Dedifferentiated amniotic fluid mesenchymal stem cell (primary cell): ENCODE data around the gene SIRPB2.
"Not testable (repeated sequence)": the region's sequence is repeated elsewhere in the genome, so short reads cannot be mapped to it uniquely, and the experiment has no call there.

ENCODE experiments used
- DNase-seq: peaks from one replicate; pipeline ENCODE4 v3.0.0-alpha.2; 2016; ENCODE audit errors: extremely low spot score

Gene SIRPB2

GRCh38 chr20:1499528-1500420 lies 8.6 kb upstream of the SIRPB2 start:
- no peak for DNase-seq

- not testable (repeated sequence) for DNase-seq
These were observed 6.2 kb upstream of the SIRPB2 start for GRCh38 chr20:1497371-1497770.

- no peak for DNase-seq
These were observed 5.7 kb upstream of the SIRPB2 start for GRCh38 chr20:1496930-1497329.

GRCh38 chr20:1494436-1494835 lies 3.2 kb upstream of the SIRPB2 start:
- no peak for DNase-seq

GRCh38 chr20:1493536-1493935 lies 2.3 kb upstream of the SIRPB2 start:
- no peak for DNase-seq

- DNase-seq = no peak
These were observed 831 bp upstream of the SIRPB2 start for GRCh38 chr20:1491860-1492642.

GRCh38 chr20:1490643-1491195 lies 501 bp downstream of the SIRPB2 start:
- DNase-seq = no peak

GRCh38 chr20:1489764-1490436 lies 1.3 kb downstream of the SIRPB2 start:
- peak; percentile 73 for DNase-seq

- no peak for DNase-seq
These were observed 1.9 kb downstream of the SIRPB2 start for GRCh38 chr20:1489325-1489724.

- no peak for DNase-seq
These were observed 4.7 kb downstream of the SIRPB2 start for GRCh38 chr20:1486566-1486965.

GRCh38 chr20:1484438-1485116 lies 6.6 kb downstream of the SIRPB2 start:
- DNase-seq = no peak

- DNase-seq = no peak
These were observed 11.2 kb downstream of the SIRPB2 start for GRCh38 chr20:1479831-1480595.

GRCh38 chr20:1478566-1478965 lies 12.7 kb downstream of the SIRPB2 start:
- peak; percentile 35 for DNase-seq

GRCh38 chr20:1477896-1478490 lies 13.2 kb downstream of the SIRPB2 start:
- no peak for DNase-seq

GRCh38 chr20:1474817-1475603 lies 16.2 kb downstream of the SIRPB2 start:
- DNase-seq = no peak

- no peak for DNase-seq
These were observed 16.9 kb downstream of the SIRPB2 start for GRCh38 chr20:1474325-1474724.

GRCh38 chr20:1473246-1474220 lies 17.7 kb downstream of the SIRPB2 start:
- no peak for DNase-seq

GRCh38 chr20:1472556-1473245 lies 18.5 kb downstream of the SIRPB2 start:
- DNase-seq = no peak
